GM12878 (cell line): ENCODE results near the gene ATP6V1F.

ENCODE experiments used
- CTCF ChIP-seq, 3 experiments: IDR thresholded peaks in 2 of 3; conservative IDR thresholded peaks in 1 of 3; 2 replicates each; pipeline ENCODE4 v1.5.1; 2011; ENCODE audit warnings: low read depth in 3 of 3, low read length in 3 of 3, mild to moderate bottlenecking in 3 of 3, control low read depth in 2 of 3, moderate library complexity in 2 of 3, inconsistent platforms in 1 of 3, mixed read lengths in 1 of 3; ENCODE audit not compliant: control insufficient read depth in 2 of 3, insufficient read depth in 1 of 3; ENCODE audit errors: extremely low read depth in 1 of 3
- CUX1 ChIP-seq: IDR thresholded peaks from 2 replicates; pipeline ENCODE4 v1.6.1; 2012; ENCODE audit warnings: improper control_type of control experiment, low read depth, low read length; ENCODE audit not compliant: insufficient replicate concordance
- E2F4 ChIP-seq: IDR thresholded peaks from 2 replicates; pipeline ENCODE4 v1.6.1; 2012; ENCODE audit warnings: low read depth, low read length, improper control_type of control experiment
- EGR1 ChIP-seq, 2 experiments: IDR thresholded peaks; 1 replicate in 1 of 2; 2 replicates in 1 of 2; pipeline ENCODE4 v1.6.1; 2011 to 2012; ENCODE audit warnings: low read depth in 2 of 2, low read length in 2 of 2, borderline replicate concordance in 1 of 2, mild to moderate bottlenecking in 1 of 2, moderate library complexity in 1 of 2
- EP300 ChIP-seq, 2 experiments: fragments of 150-350 bp in 1 of 2; IDR thresholded peaks; 2 replicates each; pipeline ENCODE4 v1.6.1; 2011 to 2012; ENCODE audit warnings: low read depth in 2 of 2, low read length in 2 of 2, borderline replicate concordance in 1 of 2, improper control_type of control experiment in 1 of 2, inconsistent platforms in 1 of 2; ENCODE audit not compliant: control insufficient read depth in 1 of 2
- POLR2A ChIP-seq: IDR thresholded peaks from 2 replicates; pipeline ENCODE4 v1.6.1; 2011; ENCODE audit warnings: low read depth, mild to moderate bottlenecking, low read length
- POLR2AphosphoS5 ChIP-seq: IDR thresholded peaks from 2 replicates; pipeline ENCODE4 v1.6.1; 2011; ENCODE audit warnings: mild to moderate bottlenecking, low read length, inconsistent platforms
- REST ChIP-seq: IDR thresholded peaks from 2 replicates; pipeline ENCODE4 v1.6.1; 2012; ENCODE audit warnings: mild to moderate bottlenecking, low read depth, low read length
- SREBF2 ChIP-seq: IDR thresholded peaks from 2 replicates; pipeline ENCODE4 v1.6.1; 2012; ENCODE audit warnings: mild to moderate bottlenecking, low read length
- TAF1 ChIP-seq: IDR thresholded peaks from 2 replicates; pipeline ENCODE4 v1.6.1; 2011; ENCODE audit warnings: mild to moderate bottlenecking, low read depth, low read length, borderline replicate concordance

GRCh38 chr7:128814499-128814898, 48.2 kb upstream of the ATP6V1F start:
- no peak for TF ChIP-seq EP300 (IDR thresholded peaks at IDR 0.05; ENCODE audit: borderline replicate concordance in 1 of 2, control insufficient read depth in 1 of 2, low read depth in 2 of 2, low read length in 2 of 2)
- TF ChIP-seq EGR1 (IDR thresholded peaks at IDR 0.05; ENCODE audit: borderline replicate concordance in 1 of 2, low read depth in 2 of 2, low read length in 2 of 2) = no peak
- no peak for TF ChIP-seq SREBF2
- TF ChIP-seq E2F4 = no peak
- no peak for TF ChIP-seq CTCF (IDR thresholded peaks at IDR 0.05 in 2 of 3, conservative IDR thresholded peaks at IDR 0.05 in 1 of 3; ENCODE audit: control insufficient read depth in 2 of 3, extremely low read depth in 1 of 3, insufficient read depth in 1 of 3, low read depth in 3 of 3, low read length in 3 of 3)
- no peak for TF ChIP-seq POLR2AphosphoS5
- TF ChIP-seq REST = no peak
- no peak for TF ChIP-seq POLR2A
- TF ChIP-seq CUX1 = no peak
- TF ChIP-seq TAF1 = no peak
